ENCODE results near the gene PRKAG2.
"Not testable (repeated sequence)": the region's sequence is repeated elsewhere in the genome, so short reads cannot be mapped to it uniquely, and the experiment has no call there.

The PRKAG2 gene

DNA sequence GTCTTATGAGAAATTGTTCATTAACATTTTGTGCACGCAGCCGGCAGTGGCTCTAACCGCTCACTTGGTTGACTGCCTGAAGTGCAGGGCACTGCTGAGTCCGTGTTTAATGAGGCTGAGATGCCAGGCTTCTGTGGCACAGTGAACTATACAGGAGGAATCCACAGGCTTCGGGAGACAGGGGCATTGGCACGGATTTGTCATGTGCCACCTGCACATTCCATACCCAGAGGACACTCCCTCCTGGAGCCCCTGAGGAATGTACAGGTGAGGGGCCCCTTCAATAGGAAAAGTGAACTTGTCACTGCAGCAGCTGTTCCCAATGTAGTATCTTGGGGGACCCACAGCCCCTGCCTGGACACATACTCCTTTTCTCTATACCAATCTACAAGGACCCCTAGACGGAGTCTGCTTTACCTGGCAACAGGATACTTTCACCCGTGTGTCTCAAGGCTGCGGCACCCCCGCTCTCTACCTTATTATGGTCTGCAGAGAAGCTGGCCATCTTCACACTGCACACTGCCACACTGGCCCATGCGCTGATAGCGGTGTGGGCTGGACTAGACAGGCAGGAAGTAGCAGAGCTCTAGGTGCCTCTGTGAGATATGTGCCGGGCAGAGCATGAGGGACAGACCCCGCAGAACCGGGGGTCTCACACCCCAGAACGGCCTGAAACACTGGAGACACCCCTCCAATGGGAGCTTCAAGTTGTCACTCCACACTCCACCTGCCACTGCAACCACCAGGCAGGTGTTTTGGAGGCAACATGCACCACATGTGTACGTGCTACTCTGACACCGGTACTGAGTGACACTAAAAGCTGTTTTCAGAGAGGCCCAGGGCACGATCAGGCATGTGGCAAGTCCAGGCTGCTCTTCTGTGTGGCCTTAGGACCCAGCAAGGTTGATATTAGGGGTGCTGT lies 285.8 kb downstream of the PRKAG2 start:
- no peak for DNase-seq (ENCODE audit: low read depth, low spot score)

DNA sequence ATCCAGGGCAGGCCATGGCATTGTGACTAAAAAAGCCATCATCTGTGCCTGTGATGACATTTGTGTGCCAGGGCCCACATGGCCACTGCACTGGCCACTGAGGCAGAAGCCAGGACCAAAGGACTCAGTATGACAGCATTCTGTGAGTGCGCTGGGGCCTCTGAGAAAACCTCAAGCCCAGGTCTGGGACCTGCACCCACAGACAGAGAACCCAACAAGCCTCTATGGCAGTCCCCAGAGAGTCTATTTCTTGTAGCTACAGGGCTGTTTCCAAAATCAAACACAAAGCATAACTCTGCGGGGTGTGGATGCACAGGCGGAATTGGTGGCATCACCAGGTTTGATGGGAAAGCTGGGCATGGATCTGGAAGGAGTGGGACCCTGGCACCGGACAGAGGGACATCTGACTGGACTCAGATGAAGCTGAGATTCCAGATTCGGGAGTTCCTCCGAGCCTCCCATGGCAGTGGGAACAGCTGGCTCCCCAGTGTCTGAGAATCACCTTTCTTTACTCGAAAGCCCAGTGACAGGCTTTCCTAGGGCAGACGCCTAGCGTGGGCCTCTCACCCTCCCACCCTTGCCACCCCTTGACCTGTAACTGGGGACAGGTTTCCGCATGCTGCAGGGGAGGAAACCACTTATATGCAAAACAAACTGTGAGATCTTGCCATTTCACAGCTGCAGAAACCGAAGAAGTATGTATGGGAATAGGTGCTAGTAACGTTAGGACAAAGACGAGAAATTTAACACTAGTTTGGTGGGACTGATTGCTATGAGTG lies 286.7 kb downstream of the PRKAG2 start:
- DNase-seq (ENCODE audit: low read depth, low spot score) = no peak

DNA sequence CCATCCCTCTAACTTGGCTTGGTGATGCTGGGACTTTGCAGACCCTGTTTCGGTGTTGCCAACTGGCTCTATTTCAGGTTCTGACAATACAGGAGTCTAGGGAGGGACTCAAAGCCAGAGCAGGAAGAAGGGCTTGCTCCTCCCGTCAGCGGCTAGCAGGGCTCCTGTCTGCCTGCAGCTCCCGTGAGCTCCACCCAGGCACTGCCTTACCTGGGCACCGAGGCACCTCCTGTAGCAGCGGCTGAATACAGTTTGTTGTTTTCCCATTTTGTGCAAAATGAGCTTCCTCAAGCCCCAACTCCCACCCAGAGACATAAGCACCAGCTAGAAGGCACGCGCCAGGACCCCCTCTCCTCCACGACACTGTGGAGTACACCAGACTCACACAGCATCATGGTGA lies 287.9 kb downstream of the PRKAG2 start:
- no peak for DNase-seq (ENCODE audit: low read depth, low spot score)

DNA sequence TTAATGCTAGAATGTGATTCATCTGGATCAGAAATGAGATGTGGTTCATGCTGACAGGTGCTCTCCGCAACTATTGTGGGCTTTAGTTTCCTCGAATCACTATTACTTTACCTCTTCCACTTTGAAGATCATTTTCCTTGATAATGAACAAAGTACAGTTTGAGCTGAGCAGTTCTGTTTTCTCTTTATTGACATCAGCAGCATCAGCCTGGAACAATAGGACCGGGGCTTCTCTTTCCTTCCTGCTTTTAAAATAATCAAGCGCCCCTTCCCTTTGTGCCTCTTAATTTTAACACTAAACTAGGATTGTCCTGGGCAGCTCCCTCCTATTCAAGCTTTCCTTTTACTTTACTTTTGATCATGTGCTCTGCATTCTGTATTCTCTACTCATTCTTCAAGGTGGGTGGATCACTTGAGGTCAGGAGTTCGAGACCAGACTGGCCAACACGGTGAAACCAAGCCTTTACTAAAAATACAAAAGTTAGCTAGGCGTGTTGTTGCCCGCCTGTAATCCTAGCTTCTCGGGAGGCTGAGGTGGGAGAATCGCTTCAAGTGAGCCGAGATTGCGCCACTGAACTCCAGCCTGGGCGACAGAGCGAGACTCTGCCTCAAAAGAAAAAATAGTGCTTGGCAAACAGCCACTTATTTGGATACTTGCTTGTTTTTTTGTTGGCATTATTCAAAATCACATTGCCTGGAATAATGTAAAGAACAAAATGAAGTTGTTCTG lies 290.2 kb downstream of the PRKAG2 start:
- no peak for DNase-seq (ENCODE audit: low read depth, low spot score)

DNA sequence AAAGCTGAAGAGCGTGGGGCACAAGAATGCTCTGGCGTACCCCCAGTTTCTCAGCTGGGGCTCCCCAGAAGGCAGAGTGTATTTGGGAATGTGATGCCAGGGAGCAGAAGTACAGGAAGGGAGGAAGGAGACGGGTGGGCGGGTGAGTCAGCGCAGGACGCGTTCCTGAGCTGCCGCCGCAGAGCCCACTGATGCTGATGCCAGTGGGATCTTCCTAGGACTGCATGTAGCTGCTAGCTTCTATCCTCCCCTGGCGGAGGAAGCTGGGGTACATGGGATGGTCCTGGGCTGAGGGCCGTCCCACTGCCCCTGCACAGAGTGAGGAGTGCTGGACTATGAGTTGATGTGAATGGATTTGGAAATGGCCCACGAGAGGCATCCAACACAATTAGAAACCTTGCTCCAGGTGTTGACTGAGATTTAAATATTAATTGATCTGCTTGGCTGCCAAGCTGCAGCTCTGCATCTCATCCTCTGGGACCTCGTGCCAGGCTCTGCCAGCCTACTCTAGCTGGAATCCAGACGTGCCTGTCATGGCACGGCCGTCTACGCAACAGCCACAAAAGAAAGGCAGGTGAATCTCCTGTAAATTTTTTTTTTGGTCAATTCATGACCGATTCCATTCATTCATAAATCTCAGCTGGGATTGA lies 291.0 kb downstream of the PRKAG2 start:
- DNase-seq (ENCODE audit: low read depth, low spot score) = no peak

DNA sequence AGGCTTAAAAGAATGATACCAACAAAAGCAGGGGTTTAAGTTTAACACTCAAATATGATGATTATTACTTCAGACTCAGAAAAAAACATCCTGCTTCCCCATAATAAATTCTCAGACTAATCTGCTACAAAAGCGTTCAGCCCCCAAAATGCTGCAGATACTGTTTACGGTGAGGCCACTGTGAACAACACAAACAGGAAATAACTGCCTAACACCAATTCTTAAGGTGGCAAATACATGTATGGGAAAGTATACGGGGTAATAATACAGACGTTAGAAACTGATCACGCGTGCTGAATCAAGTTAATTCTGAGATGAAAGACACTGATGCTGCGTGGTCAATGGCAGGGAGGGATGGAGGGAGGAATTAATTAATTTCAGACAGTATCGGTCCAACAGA lies 295.2 kb downstream of the PRKAG2 start:
- no peak for DNase-seq (ENCODE audit: low read depth, low spot score)

DNA sequence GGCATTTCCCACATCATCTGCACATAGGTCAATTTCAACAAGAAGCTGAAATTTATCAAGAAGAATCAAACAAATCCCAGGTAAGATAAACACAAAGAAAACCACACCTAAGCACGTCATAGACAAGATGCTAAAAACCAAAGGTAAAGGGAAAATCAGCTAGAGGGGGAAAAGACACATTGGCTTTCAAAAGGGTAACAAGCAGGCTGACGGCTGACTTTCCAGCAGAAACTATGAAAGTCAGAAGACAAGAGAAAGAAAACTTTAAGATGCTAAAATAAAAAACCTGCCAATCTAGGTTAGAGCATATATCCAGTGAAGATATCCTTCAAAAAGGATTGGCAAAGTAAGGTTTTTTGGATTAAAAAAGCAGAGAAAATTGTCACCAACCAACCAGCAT lies 297.3 kb downstream of the PRKAG2 start:
- DNase-seq (ENCODE audit: low read depth, low spot score) = no peak

DNA sequence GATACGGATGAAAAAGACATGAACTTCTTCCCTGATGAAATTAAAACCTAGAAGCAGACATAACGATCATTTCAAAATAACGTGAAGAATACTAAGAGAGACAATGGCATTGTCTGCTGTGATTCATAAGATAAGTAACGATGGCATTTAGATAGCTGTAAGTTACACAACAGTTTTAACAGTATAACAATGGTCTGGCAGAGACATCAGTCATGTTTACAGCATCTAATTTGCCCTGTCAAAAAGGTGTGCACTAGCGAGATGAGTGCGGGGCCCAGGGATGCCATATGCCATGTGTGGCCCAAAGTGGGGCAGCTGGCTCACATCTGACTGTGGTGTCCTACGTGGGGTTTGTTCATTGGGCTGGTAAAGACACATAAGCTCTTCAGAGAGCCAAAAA lies 301.5 kb downstream of the PRKAG2 start:
- DNase-seq (ENCODE audit: low read depth, low spot score) = no peak

DNA sequence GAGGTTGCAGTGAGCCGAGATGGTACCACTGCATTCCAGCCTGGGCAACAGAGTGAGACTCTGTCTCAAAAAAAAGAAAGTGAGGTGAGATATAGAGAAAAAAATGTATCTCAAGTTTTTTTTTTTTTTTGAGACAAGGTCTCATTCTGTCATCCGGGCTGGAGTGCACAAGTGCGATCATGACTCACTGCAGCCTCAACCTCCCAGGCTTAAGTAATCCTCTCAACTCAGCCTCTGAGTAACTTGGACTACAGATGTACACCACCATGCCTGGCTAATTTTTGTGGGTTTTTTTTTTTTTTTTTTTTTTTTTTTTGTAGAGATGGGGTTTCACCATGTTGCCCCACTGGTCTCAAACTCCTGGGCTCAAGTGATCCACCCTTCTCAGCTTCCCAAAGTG lies 303.9 kb downstream of the PRKAG2 start:
- not testable (repeated sequence) for DNase-seq (ENCODE audit: low read depth, low spot score)

DNA sequence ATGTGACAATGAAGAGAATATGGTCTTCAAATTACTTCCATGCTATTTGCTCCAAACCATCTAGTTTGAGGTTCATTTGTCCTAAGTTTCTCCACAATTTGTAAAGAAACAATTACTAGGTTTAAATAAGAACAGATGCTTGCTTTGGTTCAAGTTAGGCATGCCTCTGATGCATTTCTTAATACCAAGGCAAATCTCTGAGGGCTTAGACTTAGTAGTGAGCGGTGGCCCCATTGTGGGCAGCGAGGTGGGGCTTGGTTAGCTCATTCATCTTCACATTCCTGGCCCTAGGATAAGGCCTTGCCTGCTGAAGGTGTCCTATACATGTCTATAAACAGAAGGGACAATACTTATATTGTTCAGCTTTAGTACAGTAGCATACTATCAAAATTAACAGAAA lies 304.8 kb downstream of the PRKAG2 start:
- no peak for DNase-seq (ENCODE audit: low read depth, low spot score)

DNA sequence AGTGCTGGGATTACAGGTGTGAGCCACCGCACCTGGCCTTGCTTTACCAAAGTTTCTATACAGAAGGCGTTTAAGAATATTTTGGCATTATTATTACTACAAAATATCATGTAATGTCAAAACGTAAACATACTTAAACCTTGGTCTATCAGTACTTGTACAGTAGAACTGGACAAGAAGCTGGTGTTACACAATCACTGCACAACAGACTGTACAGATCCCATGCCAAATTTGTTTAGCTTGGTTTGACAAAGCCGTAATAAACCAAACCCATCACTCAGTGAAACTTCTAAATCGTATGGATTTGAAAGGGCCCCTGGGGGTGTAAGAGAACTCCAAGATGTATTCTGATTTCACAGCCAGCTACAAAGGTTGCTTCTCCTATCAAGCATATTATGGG lies 305.4 kb downstream of the PRKAG2 start:
- DNase-seq (ENCODE audit: low read depth, low spot score) = no peak

DNA sequence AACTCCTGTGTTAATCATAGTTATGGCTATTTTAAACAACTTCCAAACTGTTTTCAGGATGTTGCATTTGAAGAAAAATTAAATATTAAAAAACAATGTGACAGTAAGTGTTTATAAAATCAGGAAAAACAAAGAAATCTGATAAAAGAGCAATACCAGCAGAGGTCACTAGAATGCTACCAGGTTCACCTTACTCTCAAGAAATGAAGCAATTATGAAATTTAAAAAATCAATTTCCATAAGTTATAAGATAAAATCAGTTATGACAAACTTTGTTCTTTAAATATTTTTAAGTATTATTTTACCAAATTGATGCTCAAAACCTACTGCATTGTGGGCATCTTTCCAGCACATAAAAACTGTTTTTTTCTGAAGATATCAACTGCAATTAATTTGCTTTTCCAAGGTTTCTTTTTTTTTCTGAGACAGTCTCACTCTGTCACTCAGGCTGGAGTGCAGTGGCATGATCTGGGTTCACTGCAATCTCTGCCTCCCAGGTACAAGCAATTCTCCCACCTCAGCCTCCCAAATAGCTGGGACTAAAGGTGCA lies 306.5 kb downstream of the PRKAG2 start:
- DNase-seq (ENCODE audit: low read depth, low spot score) = no peak

DNA sequence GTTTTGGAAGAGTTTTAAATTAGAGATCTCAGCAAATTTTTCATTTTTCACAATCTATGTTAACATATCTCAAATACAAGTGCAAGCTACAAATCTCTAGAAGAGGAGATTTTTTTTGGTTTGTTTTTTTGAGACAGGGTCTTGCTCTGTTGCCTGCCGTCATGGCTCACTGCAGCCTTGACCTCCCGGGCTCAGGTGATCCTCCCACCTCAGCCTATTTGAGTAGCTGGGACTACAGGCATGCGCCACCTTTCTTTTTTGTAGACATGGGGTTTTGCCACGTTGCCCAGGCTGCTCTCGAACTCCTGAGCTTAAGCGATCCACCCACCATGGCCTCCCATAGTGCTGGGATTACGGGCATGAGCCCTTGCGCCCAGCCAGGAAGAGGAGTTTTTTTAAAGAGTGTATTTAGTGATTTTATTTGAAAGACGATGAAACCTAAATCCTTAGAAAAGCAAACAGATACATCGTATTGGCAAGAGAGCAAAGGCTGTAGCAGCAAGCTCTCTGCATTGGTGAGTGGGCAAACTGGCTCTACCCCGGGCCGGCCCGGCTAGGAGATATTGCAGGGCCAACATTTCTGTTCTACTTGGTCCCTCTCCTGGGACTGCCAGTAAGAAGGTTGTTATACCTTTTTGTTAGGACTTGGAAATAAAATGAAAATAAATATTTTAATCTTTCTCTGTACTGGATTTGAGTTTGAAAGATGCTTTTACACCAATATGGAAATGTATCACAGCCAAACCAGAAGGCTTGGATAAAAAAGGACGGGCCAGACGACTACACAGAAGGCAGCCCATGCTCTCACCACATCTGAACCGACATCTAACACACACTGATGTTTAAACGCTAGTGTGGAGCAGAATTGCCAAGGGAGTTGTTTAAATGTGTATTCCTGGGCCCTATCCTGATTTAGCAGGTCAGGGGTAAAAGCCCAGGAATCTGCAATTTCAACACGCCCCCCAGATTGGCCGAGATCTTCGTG lies 307.7 kb downstream of the PRKAG2 start:
- no peak for DNase-seq (ENCODE audit: low read depth, low spot score)

DNA sequence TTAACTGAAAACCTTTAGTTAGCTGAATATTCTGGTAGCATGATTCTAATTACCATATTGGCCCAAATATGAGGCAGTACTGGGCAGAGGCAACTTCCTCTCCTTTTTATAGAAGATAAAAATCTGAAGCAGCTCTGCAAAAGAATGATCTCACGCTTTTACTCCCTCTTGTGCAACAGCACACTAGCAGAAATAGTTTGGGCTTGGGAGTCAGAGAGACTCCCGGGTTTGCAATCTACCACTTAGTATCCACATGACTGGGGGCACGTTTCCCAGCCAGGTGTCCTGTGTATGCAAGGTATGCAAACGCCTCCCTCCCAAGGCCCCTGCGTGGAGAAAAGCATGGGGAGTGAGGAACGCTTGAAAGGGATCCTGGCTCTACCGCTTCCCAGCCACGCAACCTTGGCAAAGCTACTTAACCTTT lies 310.0 kb downstream of the PRKAG2 start:
- DNase-seq (ENCODE audit: low read depth, low spot score) = no peak

DNA sequence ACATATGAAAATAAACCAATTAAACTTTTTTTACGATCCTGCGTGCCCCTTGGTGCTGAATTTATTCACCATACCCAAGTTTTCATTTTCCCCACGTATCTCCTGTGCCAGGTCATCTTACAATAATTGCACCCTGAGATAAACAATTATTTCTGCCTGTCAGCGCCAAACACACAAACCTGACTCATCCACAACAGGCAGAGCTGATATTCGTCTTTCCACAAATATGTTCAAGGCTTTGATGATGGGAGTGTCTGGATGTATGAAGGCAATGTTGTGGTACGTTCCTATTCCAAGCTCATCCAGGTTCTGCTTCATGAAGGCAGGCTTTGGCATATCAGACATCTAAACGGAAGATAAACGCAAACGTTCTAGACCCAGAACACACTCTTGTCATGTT lies 311.4 kb downstream of the PRKAG2 start:
- no peak for DNase-seq (ENCODE audit: low read depth, low spot score)

DNA sequence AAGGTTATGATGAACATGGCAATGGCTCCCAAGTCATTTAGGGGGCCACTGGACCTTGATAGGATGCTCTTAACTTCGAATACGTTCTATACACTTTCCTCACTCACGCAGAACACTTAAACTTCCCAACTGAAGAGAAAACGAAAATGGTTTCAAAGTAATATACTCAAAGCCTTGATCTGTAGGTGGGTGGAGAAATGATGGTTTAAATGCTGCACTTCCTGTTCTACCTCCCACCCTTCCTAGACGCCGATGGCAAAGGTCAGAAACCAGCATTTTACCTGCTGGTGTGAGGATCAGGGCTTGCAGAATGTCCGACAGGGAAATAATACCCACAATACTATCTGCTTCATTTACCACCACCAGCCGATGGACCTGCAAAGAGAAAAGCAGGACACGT lies 316.7 kb downstream of the PRKAG2 start:
- DNase-seq (ENCODE audit: low read depth, low spot score) = no peak

DNA sequence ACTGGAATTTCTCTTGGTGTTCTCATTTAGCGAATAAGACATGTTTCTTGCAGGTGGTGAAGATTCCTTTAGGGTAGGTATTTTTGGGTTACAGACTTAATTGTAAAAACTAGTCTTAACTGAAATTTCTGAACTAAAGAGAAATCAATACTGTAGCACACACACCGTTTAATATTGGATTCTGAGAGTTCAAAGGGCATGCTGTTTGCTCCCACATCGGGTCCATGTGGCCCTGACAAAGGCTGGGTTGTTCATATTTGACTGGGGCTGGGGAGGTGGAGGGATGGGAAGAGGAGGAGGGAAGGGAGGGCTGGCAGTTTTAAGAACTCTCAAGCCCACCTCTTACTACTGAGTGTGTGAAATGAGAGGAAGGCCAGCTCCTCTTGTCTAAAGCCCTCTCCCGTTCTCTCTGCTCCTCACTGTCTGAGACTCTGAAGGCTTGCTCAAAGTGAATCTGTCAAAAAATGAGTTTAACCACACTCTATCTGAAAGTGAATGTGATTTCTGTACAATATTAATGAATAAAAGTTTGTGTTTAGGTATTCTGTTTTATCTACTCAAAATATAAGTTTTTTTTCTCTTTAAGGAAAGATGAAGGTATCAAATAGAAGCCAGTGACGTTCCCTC lies 317.2 kb downstream of the PRKAG2 start:
- DNase-seq (ENCODE audit: low read depth, low spot score) = no peak

DNA sequence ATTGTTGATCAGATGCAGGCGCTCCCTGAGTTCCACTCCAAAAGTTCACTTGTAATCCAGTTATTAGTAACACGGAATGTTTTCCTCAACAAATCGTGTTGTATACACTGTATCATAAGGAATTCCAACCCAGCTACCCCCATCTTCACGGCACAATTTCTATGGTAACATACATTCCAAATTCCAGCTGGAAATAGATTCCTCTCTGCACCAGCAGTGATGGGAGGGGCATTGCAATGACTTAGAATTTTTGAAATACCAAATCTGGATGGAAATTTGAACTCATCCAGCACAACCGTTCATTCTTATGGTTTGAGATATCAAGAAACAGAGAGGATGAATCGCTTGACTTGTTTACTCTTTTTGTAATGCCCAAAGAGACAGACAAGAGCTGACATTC lies 318.3 kb downstream of the PRKAG2 start:
- no peak for DNase-seq (ENCODE audit: low read depth, low spot score)

DNA sequence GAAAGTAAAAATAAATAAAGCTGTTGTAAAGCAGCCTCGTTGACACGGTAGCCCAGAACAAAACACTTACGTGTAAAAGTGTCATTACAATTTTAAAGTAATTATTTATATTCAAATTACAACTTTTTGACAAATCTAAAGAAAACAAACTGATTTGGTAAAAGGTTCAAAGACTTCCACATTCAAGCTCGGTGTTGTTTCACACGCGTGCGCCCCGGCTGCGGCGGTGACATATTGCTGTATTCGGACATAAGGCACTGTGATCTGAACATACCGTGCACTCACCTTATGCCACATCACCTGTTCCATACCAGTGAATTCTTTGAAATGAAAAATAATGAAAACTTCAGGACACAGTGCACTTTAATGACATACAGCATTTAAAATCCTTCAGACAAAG lies 320.3 kb downstream of the PRKAG2 start:
- DNase-seq (ENCODE audit: low read depth, low spot score) = no peak

DNA sequence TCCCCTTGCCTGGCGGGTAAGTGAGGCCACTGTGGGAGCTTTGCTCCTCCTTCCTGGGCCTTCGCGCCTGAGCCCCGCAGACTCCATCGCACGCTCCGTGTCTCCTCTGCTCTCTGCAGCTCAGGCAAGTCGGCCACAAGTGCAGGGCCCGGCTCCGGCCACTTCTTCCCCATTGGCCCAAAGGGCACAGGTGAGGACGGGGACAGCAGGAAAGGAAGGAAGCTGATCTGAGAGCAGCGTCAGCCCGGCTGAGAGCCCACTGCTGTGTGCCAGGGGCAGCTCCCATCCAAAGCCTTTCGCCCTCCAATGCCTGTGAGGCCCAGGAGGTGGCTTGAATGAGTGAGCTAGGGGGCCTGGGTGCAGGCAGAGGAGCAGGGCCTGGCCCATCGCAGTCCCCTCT lies 323.6 kb downstream of the PRKAG2 start:
- no peak for DNase-seq (ENCODE audit: low read depth, low spot score)
